HG02884 (cell line): ENCODE measurements around the gene VAC14.
"Not testable (repeated sequence)": the region's sequence is repeated elsewhere in the genome, so short reads cannot be mapped to it uniquely, and the experiment has no call there.

Experiments
- ATAC-seq: cut with Tn5 transposase; IDR thresholded peaks from one replicate; pipeline ENCODE4 v1.9.1; 2021; ENCODE audit warnings: mild to moderate bottlenecking, moderate library complexity; ENCODE audit not compliant: unreplicated experiment

VAC14 gene

DNA sequence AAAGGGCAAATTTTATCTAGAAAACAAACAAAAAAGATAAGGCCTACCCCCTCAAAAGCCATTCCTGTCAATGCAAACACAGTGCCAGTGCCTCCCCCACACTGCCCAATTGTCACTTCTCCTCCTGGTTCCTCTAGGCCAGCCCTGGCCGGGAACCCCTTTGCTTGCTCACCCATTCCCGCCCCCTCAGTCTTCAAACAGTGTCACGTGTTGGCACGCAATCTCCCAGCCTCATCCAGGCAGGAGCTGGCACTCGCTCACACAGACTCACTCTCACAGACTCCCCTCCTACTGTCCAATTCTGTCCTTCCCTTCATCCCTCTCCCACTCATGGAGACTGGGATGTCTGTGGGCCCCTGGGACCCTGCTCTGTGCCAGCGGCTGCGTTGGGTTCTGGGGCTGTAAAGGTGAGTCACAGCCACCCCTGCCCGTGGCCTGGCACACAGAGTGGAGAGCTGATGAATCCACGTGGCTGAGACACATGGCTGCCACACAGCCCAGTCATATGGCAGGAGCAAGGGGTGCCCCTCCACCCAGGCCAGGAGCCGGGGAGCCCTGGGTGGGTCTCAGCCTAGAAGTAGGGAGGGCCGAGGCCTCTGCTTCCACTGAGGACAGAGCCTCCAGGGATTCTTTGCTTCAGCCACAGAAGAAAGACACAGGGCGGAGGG, 54.8 kb downstream of the VAC14 start:
- no peak for ATAC-seq

DNA sequence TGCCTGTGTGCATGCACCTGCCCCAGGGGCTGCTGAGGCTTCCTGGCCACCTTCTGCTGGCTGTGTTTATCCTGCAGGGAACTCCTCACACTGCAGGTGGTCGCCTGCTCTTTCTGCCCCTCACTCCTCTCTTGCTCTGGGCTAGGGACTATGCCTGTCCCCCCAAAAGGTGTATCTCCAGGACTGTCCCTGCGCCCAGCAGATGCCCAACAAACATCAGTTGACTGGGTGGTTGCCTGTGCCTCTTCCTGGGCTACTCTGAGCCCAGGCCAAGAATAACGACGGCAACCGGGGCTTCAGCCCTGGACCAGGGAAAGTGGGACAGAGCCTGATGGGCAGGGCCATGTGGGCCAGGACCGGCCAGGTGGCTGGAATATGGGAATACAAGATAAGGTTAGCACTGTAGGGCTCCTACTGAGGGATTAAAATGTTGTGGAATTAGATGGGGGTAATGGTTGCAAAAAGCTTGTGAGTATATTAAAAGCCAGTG, 55.4 kb downstream of the VAC14 start:
- ATAC-seq, result no peak

DNA sequence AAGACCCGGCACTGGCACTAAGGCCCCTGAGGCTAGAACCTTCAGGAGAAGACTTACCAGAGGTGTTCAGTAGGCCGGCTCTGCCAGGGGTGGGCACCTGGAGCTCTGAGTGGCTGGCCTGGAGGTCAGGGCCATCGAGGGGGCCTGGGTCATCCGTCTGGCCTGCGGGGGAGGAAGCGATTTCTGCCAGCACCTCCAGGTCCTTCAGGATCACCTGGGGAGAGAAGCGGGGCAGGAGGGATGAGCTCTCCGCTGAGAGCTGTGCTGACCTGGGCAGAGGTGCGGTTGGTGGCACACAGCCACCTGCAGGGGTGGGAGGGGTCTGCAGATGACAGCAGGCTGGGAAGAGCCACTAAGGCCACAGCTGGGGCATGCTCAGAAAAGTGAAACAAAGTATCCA, 56.6 kb downstream of the VAC14 start:
- no peak for ATAC-seq

DNA sequence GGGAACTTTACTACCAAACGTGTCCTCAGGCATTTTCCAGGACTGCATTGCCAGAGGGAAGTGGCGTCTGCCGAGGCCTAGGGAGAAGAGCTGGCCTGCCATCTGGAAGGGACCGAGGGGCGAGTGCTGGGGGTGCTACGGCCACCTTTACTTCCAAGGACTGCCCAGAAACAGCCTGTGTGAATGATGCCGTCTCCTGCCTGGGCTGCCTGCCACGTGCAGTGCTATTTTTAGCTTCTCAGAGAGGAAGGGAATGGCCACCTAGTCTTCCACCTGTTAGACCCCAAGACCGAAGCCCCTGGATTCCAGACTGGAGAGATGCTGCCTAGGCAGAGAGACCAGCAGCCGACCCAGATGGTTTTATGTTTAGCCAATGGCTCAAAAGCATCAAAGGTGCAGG, 57.2 kb downstream of the VAC14 start:
- no peak for ATAC-seq

DNA sequence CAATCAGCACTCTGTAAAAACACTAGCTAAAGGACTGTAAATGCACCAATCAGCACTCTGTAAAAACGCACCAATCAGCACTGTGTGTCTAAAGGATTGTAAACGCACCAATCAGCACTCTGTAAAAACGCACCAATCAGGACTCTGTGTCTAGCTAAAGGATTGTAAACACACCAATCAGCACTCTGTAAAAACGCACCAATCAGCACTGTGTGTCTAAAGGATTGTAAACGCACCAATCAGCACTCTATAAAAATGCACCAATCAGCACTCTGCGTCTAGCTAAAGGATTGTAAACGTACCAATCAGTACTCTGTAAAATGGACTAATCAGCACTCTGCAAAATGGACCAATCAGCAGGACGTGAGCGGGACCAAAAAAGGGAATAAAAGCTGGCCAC, 58.0 kb downstream of the VAC14 start:
- ATAC-seq, result not testable (repeated sequence)

DNA sequence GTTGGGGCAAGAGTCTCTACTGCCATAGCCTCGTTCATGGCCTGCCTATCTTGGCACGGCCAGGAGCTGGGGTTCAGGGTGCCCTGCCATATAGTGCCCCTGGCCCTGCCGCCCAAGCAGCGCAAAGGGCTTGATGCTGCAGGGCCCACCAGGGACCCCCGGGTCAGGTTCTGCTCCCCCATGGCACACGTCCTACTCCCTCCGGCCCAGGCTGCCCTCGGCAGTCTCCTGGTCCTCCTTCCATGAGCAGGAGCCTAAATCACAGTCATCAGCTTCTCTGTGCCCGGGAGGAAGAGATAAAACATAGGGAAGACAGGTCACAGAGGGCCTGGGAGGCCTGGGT, 59.2 kb downstream of the VAC14 start:
- no peak for ATAC-seq

DNA sequence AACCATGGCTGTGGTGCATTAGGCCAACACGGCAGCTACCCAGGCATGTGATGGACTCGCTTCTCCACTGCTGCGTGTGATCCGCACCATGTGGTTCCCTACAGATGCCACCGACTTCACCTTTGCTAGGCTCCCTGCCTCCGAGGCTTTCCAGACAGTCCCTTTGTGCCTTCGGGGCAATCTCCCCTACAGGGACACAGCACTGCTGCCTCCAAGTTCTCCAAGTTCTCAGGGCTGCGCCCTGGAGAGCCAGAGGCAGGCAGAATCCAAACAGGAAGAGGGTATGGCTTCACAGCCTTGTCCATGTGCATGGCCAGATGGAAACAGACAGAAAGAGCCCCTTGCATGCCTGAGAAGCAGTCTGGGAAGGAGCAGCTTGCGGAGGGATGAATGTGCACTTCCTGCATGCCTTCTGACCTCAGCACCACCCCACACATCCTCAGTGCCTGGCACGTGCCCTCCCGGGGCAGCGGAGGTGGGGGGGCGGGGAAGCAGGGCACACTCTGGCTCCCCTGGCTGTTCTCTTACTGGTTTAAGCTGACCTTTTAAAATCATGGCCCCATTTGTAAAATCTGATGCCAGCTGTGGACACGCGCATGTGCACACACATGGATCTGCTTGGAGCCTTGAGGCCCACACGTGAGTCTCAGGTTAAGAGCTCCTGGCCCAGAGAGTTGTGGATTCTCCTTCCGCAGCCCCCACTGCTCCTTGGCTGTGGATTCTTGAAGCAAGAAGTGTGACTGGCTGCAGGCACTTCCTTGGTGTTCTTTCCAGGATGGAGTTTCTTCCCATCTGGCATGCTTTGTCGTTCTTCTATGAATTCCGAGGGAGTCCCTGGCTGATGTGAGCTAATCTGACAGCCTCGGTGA, 59.8 kb downstream of the VAC14 start:
- ATAC-seq, result no peak

DNA sequence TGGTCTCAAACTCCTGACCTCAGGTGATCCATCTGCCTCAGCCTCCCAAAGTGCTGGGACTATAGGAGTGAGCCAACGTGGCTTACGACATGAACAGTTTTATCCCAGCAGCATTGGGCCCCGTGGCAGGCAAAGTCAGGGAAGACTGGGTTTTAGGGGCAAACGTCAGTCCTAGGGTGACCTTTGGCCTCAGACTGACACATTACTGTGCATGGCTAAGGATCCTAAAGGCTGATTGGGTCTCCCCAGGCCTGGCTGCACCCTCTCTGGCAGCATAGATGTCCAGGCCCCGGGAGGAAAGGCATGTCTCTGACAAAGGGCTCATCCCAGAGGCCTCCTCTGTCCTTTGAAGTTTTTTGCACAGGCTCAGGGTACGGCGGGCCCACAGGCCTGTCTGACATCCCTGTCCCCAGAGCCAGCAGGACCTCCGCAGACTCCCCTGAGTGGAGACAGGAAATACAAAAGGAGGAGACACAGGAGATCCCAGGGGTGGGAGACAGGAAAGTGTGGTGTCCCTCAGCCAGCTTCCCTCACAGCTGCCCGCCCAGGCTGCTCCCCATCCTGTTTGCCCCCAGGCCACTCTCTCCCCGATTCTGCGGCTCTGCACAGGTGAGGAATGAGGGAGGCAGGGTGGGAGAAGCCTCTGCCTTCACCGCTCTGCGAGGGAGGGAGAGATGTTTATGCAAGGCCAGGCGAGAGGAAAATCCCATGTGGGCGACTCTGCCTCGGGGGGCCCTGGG, 60.6 kb downstream of the VAC14 start:
- no peak for ATAC-seq

DNA sequence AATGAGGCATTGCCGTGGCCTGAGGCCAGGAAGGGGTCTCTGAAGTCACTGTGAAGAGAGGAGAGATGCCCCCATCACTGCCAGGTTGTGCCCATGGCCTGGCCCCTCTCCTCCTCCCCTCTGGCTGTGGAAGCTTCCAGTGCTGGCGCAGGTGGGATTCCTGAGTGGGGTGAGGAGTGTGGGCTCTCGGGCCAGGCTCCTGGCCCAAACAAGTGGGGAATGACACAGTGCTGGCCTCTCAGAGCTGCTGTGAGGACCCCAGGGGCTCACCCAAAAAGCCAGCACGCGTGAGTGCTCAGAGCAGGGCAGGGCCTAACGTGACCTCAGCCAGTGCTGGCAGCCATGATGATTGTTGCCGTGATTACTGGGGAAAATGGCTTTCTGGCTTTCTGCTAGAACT, 61.6 kb downstream of the VAC14 start:
- ATAC-seq, result no peak

DNA sequence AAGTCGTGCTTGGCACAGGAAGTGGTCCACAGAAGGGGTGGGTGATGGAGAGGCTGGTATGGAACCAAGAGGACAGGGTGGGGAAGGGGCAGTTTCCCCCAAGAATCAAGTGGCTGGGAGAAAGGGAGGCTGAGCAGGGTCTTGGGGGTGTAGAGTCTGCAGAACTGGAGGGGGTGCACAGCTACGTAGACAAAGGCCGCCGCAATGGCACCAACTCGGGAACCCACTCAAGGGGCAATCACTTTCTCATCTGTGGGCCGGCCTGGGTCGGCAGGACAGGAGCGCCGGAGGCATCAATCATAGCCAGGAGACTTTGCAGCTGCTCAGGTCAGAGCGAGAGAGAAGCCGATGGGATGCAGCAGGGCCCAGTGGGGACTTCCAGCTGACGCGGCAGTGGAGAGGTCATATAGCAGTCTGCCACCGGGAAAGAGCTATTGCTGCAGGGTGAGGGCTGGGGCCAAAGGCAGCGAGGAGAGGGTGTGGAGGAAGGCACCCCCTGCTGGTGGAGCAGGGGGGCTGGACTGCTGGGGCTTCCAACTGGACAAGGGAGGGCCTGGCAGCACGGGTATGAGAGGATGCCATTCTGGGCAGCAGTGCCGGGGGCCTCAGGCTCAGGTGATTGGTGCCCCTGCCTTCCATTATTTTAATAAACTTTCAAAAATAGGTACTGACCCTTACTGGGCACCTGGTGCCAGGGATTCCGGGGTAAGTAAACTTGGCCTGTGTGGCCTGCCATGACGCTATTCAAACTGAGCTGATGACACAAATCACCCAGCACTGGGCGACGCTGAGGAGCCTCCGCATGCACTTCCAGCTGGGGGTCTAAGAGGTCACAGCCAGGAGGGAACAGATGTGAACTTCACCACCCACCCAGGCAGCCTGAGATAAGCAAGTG, 62.6 kb downstream of the VAC14 start:
- no peak for ATAC-seq

DNA sequence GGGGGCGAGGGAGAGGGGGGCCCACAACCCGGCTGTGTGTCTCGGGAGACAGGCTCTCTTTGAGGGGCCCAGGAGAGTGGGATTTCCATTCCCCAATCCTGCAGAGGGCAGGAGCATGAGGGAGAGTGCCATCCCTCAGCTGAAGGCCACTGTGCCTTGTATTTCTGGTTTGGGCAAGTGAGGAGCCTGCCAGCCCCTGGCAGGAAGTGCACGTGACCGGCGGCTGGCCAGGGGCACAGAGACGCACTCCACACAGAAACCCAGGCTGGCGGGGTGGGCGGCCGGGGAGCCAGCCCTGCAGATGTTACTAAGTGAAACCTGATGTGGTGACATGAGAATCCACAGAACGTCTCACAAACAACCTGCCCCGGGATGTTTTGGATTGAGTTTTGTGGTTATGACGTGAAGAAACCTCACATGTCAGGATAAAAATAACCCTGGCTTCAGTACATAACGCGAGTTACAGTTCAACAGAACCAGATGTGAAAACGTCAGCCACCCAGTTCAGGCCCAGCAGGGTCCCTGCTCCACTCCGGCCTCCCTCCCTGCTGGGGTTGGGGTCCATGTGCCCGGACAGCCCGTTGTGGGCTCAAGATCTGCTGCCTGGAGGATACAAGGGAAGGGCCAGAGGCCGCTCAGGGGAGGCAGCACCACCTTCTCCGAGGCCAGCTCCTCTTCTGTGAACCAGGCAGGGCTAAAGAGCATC, 63.4 kb downstream of the VAC14 start:
- peak; percentile 98 for ATAC-seq

DNA sequence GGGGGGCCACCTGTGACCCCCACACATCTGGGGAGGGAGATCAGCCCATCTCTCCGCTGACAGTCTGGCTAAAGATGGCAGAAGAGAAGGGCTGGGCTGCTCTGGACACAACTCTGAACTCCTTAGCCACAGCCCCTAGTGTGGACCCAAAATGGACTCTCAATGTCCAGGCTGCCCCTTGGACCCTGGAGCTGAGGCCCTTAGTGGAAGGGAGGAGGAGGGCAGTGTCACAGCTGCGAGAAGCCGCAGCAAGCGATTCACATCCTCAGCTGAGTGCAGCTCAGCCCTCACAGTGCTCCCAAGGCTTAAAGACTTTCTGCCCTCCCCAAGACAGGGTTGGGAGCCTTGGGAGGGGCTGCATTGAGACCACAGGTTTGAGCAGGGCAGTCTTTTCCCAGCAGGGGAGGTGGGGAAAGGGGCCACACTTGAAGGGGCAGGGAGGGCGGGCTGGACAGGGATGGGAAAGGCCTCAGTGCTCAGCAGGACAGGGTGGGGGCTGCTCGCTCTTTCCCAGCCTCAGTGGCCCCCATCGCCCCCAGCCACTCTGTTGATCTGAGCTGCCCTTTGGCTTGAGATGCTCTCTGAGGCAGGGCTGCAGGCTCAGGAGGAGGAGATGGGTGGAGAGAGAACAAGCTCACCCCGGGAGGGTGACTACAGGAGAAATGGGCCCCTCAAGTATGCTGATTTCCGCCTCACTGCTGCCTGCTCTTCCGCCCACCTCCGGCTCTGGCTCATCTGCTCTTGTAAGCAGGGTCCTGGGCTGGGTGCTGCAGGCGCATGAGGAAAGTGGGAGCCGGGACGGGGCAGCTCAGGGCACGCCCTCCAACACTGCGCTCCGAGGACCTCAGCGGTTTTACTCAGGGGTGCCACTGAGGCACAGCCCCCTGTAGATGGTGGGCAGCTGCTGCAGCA, 64.2 kb downstream of the VAC14 start:
- no peak for ATAC-seq

DNA sequence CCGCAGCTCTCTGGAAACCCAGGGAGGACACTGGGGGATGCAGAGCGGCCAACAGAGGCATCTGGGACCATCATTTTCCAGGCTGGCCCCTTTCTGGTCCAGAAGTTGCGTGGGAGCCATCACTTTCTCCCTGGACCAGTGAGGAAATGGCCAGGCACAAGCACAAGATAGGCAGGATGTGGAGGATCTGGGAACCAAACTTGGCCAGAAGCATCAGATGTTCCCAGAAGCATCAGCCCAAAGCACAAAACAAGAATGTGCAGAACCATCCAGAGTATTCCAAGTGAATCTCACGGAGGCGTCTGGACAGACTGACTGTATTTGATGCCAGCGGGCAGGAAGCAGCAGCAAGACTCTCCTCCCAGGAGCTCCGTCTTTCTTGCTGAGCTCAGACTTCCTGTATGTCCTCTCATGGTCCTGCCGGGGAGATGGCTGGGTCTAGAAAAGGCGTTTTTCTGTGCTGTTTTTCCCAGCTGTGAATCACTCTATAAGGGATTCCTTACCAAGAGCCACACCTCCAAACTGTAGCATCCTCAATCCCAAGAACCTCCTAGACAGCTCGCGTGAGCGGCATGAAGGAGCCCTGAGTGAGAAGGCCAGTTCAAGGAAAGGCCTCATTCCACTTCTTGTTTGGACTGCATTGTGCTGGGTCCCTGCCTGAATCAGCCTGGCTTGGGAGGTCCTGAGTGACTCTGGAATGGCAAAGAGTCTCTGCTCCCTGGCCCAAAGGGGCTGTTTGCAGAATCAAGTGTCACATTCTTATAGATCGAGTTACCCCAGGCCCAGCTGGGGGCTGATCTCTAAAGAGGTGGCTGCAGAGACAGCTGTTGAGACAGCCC, 65.6 kb downstream of the VAC14 start:
- no peak for ATAC-seq

DNA sequence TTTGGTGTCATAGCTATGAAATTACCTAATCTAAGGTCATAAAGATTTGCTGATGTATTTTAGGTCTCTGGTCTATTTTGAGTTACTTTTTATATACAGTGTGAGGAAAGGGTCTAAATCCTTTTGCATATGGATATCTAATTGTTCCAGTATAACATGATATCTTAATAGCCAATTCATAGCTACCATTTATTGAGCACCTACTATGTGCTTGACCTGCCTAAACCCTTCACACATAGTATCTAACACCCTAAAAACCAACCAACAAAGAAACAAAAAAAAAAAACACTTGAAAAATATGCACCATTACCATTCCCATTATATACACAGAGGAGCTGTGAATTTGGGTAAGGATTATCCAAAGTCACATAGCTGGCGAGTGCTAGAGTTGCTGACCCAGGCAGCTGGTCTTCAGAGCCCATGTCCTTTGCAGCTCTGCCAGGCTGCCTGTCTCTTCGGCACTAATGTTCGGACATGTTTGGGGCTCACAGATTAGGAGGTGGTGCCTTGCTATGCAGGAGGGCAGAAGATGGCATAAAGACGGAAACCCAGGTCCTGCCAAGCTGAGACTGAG, 66.3 kb downstream of the VAC14 start:
- no peak for ATAC-seq

DNA sequence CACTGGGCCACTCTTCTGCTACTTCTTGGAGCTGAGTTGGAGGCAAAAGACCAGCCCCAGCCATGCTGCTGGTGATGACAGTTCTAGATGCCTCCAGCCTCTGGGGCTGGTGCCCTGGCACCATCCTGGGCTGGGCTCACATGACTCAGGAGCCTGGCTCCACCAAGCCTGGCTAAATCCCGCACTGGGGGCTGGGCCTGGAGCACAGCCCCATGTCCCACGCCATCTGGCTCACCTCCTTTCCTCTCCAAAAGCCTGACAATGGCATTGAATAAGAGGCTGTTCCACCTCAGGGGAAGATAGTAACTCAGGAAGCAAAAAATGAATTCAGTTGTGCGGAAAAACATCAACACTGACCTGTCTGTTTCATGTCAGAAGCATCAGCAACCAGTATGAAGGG, 70.0 kb downstream of the VAC14 start:
- ATAC-seq, result no peak

DNA sequence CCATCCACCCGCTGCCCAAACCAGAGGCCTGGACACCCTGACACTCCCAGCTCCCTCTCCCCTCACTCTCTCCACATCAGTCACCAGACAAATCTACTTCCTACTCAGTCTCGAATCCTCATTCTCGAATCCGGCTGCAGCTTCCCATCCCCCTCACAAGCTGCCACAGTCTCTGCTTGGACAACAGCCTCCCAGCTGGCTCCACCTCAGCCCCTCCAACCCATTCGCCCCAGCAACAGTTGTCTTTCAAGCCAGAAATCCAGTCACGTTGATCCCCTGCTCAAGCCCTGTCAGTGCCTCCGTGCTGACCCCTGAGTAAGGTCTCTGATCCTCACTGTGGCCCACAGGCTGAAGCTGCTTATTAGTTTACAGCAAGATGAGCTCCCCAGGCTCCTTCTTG, 70.9 kb downstream of the VAC14 start:
- no peak for ATAC-seq

DNA sequence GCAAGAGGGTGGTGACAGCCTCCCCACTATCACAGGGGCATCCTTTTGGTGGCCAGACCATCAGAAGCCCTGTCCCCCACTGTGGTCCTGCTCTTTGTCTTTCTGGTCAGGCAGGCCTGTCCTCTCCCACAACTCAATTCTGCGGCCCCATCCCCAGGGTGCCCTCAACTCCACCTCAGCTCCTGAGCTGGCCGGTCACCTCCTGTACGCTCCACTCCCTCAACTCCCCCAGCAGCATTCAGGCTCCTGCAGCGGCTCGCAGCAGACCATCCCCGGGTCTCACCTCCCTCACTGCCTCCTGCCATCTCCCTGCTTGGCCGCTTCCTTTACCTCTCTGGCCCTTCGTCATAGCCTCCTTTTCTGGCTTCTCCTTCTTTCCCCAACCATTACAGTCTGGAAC, 71.7 kb downstream of the VAC14 start:
- no peak for ATAC-seq

DNA sequence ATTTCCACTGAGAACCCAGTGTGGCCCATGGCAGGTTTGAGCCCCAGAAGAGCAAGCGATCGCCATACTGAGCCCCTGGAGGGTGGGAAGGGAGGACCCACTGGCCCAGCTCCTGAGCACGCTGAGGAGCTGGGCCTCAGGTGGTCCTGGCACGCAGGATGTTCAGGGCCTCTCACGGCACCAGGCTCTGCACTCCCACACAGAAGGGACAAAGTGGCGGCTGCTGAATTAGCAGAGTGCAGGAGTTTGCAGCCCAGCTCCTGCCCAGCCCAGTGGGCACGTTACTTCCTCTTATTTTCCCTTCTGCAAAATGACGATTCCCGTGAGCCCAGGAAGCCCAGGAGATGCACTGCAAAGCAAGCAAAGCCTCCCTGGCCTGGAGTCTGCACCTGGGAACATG, 72.8 kb downstream of the VAC14 start:
- no peak for ATAC-seq
